Measurements from ENCODE around the gene P3R3URF.

Gene P3R3URF

DNA sequence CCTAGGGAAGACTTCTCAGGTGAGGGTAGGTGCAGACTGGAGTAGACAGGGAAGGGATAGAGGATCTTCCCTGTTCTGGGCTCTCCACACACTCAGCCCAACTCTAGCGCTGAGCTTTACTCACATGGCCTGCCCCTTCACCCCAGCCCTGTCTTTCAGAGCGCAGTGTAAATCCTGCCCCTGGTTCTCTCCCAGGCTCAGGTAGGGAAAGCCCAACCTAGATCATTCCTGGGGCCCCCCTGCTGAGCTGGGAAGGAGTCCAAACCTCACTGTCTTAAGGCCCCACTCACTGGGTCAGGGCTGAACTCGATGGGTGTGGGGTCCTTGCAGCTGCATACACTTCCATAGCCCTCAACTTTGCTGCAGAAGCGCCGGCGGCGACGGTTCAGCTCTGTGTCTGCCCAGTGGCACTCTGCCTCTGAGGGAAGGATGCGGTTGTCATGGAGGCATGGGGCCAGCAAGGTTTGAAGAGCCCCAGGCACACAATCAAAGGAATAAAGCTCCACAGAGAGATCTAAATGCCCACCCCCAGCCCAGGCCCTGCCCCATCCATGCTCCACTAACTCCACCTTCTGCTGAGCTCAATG lies 17.8 kb upstream of the P3R3URF start:
- no peak for DNase-seq (ENCODE audit: low spot score)

DNA sequence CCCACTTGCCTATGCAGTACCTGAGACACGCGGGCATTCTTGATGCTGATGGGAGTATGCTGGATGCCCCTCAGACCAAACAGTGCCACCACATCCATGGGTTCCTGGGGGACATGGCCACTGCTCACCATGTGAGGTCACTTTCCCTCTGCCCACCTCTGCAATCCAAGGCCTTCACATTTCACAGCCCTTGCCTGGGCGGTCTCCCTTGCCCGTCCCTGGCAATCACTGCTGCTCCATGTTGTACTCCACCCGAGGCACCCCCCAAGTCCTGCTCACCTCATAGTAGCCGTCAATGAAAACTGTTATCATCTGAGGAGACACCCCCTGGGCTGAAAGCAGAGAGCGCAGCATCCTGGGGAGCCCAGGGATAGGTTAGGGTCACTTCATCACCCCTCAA lies 17.0 kb upstream of the P3R3URF start:
- no peak for DNase-seq (ENCODE audit: low spot score)

DNA sequence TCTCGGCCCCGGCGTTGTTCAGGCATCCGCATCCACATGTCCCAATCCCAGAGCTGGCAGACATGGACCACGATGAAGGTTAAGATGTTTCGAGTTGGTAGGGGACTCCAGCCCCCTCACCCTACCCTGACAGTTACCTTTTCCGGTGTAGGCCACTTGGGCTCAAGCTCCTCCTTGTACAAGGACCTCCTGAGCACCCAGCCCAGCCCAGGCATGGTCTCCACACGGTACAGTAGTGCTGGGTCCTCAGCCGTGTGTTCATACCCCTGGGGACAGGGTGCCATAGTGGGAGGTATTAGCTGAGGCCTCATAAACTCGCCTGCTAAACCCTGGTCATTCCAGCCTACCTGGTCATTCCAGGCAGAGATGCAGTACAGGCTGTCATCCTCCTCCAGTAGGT lies 15.9 kb upstream of the P3R3URF start:
- DNase-seq (ENCODE audit: low spot score), result no peak

DNA sequence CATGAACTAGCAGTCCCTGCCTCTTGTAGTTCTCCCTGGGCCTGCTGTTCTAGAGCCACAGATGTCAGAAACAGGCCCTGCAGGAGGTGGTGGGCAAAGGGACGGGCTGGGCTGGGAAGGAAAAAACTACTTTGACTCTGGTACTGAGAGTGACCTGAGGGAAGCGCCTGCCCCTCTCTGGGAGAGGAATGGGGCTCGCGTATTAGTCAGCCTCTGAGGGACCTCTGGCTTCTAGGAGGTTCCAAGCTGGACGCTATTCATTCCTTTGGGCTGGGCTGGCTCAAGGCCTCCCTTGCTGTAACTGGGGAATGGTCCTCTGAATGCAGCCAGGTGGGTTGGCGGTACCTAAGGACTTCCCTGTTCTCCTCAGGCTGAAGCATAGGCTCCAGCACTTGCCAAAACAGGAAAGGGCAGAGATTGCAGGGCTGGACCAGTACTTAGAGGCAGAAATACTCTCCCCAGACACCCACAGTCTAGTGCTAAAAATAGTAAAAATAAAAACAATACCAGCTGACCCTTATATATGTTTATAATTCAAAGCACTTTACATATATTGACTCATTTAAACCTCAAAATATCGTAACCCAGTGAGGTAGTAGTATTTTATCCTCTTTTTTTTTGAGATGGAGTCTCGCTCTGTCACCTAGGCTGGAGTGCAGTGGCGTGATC lies 14.9 kb upstream of the P3R3URF start:
- DNase-seq (ENCODE audit: low spot score), result no peak

DNA sequence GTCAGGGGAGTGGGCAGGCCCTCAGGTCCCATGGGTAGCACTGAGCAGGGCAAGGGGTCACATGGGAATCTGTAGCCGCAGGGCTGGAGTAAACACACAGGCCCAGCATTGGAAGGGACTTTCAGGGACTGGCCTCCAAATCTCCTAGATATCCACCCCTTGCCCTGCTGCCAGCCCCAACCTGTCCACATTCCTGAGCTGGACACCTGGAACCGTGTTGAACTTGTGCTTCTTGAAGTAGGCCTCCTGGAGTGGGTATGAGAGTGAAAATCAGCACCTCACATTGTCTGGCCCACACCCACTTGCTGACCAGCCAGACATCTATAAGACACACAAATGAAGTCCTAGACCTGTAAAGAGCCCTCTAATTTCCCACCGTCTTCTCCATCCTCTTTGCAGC lies 14.3 kb upstream of the P3R3URF start:
- no peak for DNase-seq (ENCODE audit: low spot score)

DNA sequence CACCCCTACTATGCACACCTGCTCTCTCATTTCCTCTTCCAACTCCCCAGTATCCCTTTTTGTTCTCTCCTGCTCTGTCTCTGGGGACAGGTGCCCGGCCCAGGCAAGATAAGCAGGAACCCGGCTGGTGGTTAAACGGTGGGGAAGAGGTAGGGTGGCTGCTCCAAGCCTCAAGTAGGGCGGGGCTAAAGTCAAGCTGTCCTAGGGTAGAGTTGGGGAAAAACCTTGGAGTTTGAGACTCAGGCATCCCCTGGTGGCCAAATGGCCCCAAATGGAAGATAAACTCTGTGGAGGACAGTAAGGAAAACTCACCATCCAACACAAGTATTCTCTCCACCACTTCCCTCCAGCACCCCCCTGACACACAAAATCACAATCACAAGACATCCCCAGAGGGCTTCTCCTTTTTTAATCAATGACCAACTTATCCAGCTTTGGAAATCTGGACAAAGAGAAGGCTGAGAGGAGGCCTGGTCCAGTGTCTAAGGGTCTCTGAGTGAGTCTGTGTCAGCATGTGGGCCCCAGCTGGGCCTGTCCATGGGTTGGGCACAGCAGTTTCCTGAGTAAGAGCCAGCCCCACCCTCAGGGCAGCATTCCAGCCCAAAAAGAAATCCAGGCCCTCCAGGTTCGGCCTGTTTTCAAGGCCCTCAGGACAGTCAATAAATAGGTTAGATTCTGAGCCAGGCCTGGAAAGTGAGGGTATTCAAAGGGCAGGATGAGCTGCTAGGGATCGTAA lies 12.2 kb upstream of the P3R3URF start:
- DNase-seq (ENCODE audit: low spot score), result peak; percentile 61

DNA sequence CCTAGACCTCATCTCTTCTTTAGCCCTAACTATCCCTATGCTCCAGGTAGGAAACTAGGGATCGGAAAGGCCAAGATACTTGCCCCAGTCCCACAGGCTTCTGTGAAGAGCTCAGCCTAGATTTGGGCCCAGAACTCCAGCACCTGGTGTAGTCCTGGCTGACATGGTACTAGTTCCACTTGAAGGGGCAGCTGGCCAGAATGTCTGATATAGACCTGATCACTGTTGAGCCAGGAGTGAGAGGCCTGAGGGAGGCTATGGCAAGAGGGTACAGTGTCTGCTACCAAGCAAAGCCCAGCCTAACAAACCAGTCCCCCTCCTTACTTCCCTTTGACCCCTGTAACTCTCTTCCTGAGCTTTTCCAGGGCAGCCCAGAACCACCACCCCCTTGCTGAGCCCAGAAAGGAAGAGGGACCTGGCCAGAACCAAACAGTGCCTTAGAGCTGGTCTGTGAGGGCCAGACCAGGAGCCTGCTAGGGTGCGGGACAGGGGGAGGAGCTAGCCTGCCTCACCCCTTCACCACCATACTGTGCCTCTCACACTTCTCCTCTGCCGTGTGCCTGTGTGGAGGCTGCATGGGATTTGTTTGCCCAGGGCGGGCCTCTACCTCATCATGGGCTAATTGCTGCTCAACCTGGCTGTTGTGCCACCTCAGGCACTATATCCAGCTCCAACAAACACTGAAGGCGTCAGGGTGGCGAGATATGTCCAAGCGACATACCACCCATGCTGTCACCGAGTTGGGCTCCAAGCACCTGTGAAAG lies 11.0 kb upstream of the P3R3URF start:
- DNase-seq (ENCODE audit: low spot score), result no peak

DNA sequence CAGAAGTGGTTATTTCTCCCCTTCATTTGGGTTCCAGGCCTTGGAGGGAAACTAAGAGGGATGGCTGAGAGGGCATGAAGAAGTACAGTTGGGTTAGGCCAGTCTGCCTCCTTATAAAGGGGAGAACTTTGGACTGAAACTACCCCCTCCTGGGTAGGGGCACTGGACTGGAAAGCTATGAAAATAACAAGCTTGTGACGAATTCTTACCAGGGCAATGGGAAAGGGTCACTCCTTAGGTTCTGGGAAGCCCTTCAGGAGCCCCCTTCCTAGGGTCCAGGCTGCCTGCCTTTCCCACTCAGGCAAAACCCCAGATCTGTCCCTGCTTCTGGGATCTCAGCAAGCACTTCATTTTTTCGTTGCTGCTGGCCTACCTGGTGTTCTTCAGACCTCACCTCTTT lies 9.8 kb upstream of the P3R3URF start:
- DNase-seq (ENCODE audit: low spot score), result no peak

DNA sequence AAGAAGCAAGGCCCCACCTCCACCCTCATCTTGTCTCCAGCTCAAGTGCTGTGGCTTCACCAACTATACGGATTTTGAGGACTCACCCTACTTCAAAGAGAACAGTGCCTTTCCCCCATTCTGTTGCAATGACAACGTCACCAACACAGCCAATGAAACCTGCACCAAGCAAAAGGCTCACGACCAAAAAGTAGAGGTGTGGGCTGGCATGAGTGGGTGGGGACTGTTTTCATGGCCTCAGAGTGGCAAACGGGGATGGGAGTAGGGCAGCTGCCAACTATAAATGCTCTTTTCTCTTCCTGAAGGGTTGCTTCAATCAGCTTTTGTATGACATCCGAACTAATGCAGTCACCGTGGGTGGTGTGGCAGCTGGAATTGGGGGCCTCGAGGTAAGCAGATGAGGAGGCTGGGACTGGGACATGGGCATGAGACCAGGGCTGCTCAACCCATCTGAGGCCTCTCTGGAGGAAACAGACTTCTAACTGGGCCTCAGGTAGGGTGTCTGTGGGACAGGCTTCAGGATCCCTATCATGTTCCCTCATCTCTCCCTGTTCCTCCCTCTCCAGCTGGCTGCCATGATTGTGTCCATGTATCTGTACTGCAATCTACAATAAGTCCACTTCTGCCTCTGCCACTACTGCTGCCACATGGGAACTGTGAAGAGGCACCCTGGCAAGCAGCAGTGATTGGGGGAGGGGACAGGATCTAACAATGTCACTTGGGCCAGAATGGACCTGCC lies 8.8 kb upstream of the P3R3URF start:
- DNase-seq (ENCODE audit: low spot score), result no peak

DNA sequence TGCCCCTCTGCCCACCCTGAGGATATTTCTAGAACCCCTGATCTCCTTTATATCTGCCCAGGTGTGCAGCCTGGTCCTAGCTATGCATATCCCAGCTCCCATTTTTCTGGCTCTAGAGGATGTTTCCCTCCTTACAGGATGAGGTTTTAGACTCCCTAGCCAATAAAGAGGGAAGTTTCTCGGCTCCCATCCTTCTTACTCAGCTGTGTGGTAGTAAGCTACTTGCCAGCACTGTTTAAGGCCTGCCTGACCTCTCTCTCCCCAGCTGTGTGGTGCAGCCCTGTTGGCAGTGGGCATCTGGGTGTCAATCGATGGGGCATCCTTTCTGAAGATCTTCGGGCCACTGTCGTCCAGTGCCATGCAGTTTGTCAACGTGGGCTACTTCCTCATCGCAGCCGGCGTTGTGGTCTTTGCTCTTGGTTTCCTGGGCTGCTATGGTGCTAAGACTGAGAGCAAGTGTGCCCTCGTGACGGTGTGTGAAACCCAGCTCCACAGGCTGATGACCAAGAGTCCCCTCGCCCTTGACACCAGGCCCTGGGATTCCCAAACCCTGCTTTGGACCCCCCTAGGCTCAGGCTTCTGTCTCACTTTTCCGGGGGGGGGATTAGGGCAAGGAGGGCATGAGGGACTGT lies 7.8 kb upstream of the P3R3URF start:
- DNase-seq (ENCODE audit: low spot score), result no peak

DNA sequence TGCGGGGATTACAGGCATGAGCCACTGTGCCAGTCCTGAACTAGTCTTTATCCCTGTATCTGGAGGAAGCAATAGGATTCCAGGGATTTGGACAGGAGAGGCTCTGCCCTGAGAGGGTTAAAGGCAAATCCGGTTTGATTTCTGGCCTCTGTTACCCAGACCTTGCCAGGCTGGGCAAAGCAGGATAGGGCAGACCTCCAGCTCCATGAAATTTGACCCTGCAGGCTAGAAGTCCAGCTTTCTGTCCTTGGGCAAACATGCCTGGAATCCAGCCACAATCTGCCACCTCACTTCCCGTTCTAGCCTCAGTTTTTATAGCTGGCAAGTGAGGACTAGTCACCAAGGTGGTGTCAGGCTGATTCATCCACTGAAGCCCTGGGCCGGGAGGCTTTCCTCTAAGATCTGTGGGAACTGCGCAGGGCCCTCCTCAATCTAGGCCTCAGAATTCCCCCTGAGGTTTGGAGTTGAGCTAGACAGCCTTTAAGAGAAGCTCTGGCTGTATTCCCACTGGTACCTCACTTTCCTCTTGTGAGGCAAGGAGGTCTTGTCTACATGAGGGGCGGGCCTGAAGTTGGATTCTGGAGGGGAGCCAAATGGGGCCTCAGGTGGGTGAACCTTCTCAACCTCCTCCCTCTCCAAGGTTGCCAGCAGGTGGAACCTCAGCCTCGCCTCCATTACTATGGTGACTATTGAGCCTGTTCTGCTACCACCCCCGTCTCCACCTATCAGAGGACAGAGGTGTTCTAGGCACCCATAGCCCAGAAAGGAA lies 7.0 kb upstream of the P3R3URF start:
- DNase-seq (ENCODE audit: low spot score), result peak; percentile 88

DNA sequence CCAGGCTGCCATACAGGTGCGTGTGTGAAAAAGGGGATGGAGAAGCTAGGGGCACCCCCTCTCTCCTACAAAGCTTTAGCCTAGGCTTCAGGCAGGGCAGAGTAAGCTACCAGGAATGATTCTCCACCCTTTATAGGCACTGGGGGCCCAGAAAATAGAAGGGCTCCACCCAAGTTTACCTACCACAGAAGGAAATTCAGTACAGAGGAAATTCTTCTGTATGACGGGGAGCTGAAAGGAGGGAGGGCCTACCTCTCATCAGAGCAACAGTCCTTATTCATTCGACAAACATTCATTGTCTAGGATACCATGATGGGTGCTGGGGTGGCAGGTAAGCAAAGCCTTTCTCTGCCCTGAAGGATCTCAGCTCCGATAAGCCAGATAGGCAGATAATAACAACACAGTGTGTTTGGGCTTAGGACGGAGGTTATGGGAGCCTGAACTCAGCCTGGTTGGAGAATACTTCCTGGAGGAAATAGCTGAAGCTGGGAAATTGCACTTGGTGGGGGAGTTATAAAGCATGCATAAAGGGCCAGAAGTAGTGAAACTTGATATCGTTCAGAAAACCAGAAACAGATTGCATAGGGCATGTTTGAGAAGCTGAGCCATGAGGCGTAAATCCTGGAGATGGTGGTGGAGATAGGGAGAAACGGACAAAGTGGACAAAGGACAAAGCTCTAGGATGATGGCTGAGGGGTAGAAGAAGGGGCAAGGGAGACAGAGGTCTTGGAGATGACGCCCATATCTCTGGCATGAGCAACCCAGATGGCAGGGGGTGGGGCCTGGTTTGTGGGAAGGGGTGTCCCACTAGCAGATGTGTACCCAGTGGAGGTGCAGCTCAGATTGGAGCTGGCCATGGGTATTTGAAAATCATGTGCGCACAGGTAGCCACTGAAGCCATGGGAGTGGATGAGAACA lies 5.3 kb upstream of the P3R3URF start:
- DNase-seq (ENCODE audit: low spot score), result peak; percentile 48

DNA sequence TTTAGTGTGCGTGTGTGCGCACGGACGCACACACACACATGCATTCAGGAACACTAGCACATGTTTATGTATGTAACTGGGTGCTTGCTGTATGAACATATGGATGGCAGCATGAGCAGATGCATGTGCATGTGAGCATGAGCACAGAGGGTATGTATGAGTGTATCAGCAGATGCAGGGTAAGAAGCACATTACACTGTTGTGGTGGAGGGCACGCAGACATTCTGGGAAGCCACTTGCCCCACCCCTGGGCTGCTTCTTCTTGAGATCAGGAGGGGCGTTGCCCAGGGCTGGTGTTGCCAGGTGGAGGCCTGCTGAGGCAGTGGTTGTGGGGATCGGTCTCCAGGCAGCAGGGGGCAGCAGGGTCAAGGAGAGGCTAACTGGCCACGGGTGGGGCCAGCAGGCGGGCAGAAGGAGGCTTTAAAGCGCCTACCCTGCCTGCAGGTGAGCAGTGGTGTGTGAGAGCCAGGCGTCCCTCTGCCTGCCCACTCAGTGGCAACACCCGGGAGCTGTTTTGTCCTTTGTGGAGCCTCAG lies 3.9 kb upstream of the P3R3URF start:
- DNase-seq (ENCODE audit: low spot score), result no peak

DNA sequence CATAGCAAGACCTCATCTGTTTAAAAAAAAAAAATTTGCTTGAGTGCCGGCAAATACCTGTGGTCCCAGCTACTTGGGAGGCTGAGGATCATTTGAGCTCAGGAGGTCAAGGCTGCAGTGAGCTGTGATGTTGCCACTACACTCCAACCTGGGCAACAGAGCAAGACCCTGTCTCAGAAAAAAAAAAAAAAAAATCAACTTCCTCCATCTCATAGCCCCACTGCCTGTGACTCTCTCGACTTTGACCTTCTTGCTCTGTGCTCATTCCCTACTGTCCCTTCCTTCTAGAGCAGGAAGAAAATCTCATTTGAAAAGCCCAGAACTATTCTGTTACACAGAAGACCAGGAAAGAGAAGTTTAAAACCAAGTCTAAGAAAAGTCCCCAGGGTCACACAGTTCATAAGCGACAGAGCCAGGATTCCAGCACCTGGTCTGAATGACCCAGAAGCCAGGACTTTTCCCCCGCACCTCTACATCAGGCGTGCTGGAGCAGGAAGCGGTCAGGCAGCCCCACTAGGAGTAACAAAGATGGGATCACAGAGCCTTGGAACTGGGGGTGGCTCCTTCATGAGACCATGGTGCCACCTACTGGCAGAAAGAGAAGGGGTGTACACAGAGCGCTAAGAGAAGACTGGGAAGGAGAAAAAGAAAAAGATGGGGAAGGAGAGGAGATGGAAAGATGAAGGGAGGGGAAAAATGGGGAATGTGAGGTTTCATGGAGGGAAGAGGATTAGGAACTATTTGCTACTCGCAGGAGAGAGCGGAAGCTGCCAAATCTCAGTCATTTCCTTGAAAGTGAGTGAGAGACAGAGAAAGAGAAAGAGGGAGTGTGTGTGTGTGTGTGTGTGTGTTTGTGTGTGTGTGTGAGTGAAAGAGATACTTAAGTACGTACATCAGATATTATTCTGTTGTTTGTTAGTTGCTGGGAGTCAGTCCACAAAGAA lies 3.1 kb upstream of the P3R3URF start:
- DNase-seq (ENCODE audit: low spot score), result peak; percentile 92

DNA sequence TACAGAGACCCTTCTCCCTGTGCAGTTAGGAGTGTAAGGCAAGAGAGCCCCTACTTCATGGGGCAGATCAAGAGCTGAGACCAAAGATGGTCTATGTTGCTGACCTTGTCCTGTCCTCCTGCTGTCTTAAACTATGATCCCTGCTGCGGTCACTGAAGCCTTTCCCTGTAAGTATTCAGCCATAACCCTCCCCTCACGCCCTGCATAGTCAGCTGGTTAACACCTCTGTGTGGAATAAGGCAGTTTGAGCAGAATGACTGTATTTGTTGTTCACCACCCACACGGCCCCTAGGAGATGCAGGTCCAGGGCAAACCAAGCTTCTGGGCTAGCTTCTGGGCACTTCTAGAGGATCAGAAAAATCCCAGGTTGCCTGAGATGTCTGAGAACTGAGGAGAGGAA lies 1.0 kb downstream of the P3R3URF start:
- DNase-seq (ENCODE audit: low spot score), result no peak

DNA sequence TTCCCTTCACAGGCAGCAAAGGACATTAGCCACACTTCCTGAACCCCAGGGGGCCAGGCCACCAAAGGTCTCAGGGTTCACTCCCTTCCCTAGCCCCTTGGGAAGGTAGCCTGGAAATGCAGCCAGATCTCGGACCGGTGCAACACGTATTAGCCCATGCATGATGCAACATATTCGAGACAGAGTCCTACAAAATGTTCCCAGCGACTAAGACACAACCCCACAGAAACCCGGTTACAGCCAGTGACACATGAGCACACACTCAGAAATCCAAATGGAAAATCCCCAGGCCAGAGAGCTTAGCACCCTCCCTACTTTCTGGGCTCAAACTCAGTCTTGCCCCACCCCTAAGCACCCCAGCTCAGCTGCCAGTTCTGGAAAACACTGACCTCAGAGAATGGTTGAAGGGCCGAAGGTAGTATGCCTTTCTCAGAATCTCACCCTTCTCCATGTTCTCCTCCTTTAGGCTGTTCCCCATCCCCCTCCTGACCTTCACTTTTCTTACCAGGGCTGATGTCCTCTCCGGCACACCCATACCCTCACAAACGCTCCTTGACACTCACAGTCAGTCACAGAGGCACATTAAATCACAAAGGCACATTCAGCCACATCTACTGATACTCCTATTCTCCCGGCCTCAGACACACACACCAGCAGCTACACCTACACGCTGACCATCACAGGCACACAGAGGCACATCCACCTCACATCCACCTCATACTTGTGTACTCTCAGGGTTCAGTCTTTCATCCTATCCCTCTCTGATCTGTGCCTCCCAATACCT lies 1.6 kb downstream of the P3R3URF start, which contains the start of gene TSPAN1:
TSS of gene TSPAN1 (plus strand) at position 640 of the 784 bp plus-strand sequence. CDS start 6,021 bp downstream, outside the sequence.
- DNase-seq (ENCODE audit: low spot score), result peak; percentile 65

DNA sequence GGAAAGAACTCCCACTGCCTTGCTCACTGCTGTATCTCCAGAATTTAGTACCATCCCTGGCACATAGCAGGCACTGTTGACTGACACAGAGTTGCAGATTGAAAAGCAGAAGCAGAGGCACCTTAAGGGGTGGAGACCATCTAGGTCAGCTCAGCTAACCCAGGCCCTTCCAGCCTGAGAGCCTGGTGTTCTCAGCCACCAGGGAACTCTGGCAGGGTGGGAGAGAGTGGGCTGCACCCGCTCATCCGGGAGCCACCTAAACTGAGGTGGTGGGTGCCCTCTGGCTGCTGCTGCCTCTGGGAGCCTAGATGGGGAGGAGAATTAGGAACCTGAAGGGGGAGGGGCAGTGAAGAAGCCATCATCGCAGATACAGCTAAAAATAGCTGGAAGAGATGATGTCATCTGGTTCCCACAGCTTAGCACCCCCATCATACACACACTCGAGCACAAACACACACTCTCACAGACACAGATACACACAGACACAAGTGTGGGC lies 2.9 kb downstream of the P3R3URF start:
- peak; percentile 36 for DNase-seq (ENCODE audit: low spot score)

Data from GM03348 (cell line).